Measurements from ENCODE around the gene MACROD2.

DNA sequence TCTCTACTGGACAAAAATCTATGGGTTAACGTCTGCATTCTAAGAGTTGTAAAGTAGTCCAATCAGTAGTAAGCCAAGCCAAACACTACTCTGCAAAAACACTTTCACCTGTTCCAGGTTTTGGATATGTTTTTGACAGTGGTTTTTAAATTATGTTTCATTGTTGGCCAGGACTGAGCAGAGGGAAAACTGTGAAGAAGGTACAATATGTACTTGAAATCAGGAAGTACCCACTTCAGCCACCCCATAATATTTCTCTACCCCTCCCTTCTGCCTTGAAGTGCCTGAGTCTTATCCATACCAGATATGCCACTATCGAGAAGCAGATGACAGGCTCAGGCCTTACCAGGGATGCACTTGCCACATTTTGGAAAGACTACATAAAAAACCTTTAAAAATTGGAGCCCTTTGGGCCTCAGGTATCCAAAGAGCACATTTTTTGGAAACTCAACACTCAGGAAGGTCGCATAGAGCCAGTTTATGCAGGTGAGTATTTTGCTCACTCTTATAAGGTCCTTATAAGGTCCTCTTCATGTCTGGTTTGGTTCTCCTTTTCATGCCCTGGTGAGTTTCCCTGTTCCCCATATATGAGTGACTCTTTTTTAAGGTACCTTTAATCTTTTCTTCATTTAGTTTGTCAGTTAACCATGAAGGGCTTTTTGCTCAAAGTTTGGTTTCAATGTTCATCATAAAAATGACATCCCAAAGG is 1201.4 kb downstream of the MACROD2 start:
- TF ChIP-seq EP300 (IDR thresholded peaks at IDR 0.05; ENCODE audit: low read depth) (no peak), CTCF (IDR thresholded peaks at IDR 0.05) (no peak), POLR2A (IDR thresholded peaks at IDR 0.05) (no peak), POLR2AphosphoS5 (IDR thresholded peaks at IDR 0.05) (no peak)
